Right atrium auricular region (tissue), 2 donors: ENCODE results near the gene ZBTB25. TPM values are rescaled to one million over a fixed set of nuclear protein-coding genes. Genes with fewer than 3 reads are reported as not detected.

Experiments
- DNase-seq: peaks from one replicate; pipeline ENCODE4 v3.0.0-alpha.2; 2019; ENCODE audit warnings: low spot score
- H3K27ac ChIP-seq, 2 donors: fragments of 200-600 bp; sonication (generic); 1 replicate in 1 of 2; 2 replicates in 1 of 2; pipeline ENCODE4 v1.5.1; 2016 to 2019
- H3K27me3 ChIP-seq, 2 donors: fragments of 200-600 bp; sonication (generic); one replicate each; pipeline versions ENCODE4 v1.5.1 to v1.6.0; 2017 to 2019
- H3K36me3 ChIP-seq: fragments of 200-600 bp; sonication (generic); one replicate; pipeline ENCODE4 v1.5.1; 2016
- H3K4me1 ChIP-seq, 2 donors: fragments of 200-600 bp; sonication (generic); one replicate each; pipeline versions ENCODE4 v1.5.1 to v1.6.0; 2017 to 2019
- H3K4me3 ChIP-seq, 2 donors: fragments of 200-600 bp; sonication (generic); 1 replicate in 1 of 2; 2 replicates in 1 of 2; pipeline ENCODE4 v1.5.1; 2017 to 2019; ENCODE audit warnings: mild to moderate bottlenecking in 1 of 2, moderate library complexity in 1 of 2
- H3K9me3 ChIP-seq, 2 donors: fragments of 200-600 bp; sonication (generic); one replicate each; pipeline ENCODE4 v1.5.1; 2019
- CTCF ChIP-seq, 2 donors: fragments of 200-600 bp; sonication (generic); IDR thresholded peaks; one replicate each; pipeline ENCODE4 v1.5.1; 2019; ENCODE audit warnings: antibody characterized with exemption in 2 of 2
- total RNA-seq, 2 donors: library from RNA; depleted of rRNA; stranded (reverse); fragments of >200 nt; gene quantifications; one replicate each; pipeline ENCODE4 v1.1.0, GENCODE V29; 2016

Gene ZBTB25
- total RNA-seq, 2 donors from 2014 or later = 5.0 to 9.2 TPM

GRCh38 chr14:64412237-64412636, 91.4 kb downstream of the ZBTB25 start:
- no peak for TF ChIP-seq CTCF (IDR thresholded peaks at IDR 0.05)
- Histone ChIP-seq H3K9me3 (no peaks in the 10 kb centered on the region), H3K36me3 (peaks cover 23% of the 10 kb centered on the region)

GRCh38 chr14:64411001-64411400, 92.6 kb downstream of the ZBTB25 start:
- Histone ChIP-seq H3K4me1 (no peaks in the 10 kb centered on the region), H3K36me3 (peaks cover 13% of the 10 kb centered on the region), H3K27ac (no peak overlapping the region), H3K27me3 (no peaks in the 10 kb centered on the region), H3K9me3 (no peaks in the 10 kb centered on the region), H3K4me3 (no peak overlapping the region)
- no peak for DNase-seq
- TF ChIP-seq CTCF (IDR thresholded peaks at IDR 0.05) = no peak

More at GRCh38 chr14:64412237-64412636, 91.4 kb downstream of the ZBTB25 start:
- Histone ChIP-seq H3K4me3 (no peak overlapping the region), H3K27ac (no peak overlapping the region), H3K27me3 (no peaks in the 10 kb centered on the region), H3K4me1 (no peaks in the 10 kb centered on the region)
- DNase-seq = no peak

- Histone ChIP-seq H3K4me3 (no peak overlapping the region), H3K27me3 (no peaks in the 10 kb centered on the region), H3K27ac (no peak overlapping the region), H3K9me3 (no peaks in the 10 kb centered on the region), H3K4me1 (no peaks in the 10 kb centered on the region), H3K36me3 (peaks cover 5% of the 10 kb centered on the region)
- no peak for DNase-seq
- no peak for TF ChIP-seq CTCF (IDR thresholded peaks at IDR 0.05)
Measured at GRCh38 chr14:64410084-64410774, 93.4 kb downstream of the ZBTB25 start.

- Histone ChIP-seq H3K4me3 (no peak overlapping the region), H3K27me3 (no peaks in the 10 kb centered on the region), H3K9me3 (no peaks in the 10 kb centered on the region), H3K27ac (no peak overlapping the region), H3K4me1 (no peaks in the 10 kb centered on the region), H3K36me3 (peaks cover 4% of the 10 kb centered on the region)
- no peak for DNase-seq
- TF ChIP-seq CTCF (IDR thresholded peaks at IDR 0.05) = no peak
Measured at GRCh38 chr14:64409126-64409920, 94.3 kb downstream of the ZBTB25 start.

GRCh38 chr14:64407329-64407728, 96.3 kb downstream of the ZBTB25 start:
- no peak overlapping the region for H3K4me3 ChIP-seq
- no peaks in the 10 kb centered on the region for H3K27me3 ChIP-seq
- peaks cover 4% of the 10 kb centered on the region for H3K36me3 ChIP-seq
- H3K9me3 ChIP-seq = no peaks in the 10 kb centered on the region
- H3K4me1 ChIP-seq = no peaks in the 10 kb centered on the region
- TF ChIP-seq CTCF (IDR thresholded peaks at IDR 0.05) = no peak
- no peak for DNase-seq
- no peak overlapping the region for H3K27ac ChIP-seq
